ENCODE results near the gene ZSWIM8.
"Not testable (repeated sequence)": the region's sequence is repeated elsewhere in the genome, so short reads cannot be mapped to it uniquely, and the experiment has no call there.

ZSWIM8 gene

GRCh38 chr10:73782749-73783085 is 2.7 kb upstream of the ZSWIM8 start:
- Mint-ChIP-seq H3K4me1 (peaks cover 62% of the 10 kb centered on the region), H3K4me3 (peak overlapping the region; percentile 100), H3K9me3 (no peaks in the 10 kb centered on the region), H3K36me3 (ENCODE audit: low read depth) (peaks cover 10% of the 10 kb centered on the region), H3K27ac (peak overlapping the region; percentile 100), H3K27me3 (ENCODE audit: low read depth, poor library complexity) (no peaks in the 10 kb centered on the region)
- DNase-seq = no peak
- no peak for TF ChIP-seq CTCF (IDR thresholded peaks at IDR 0.05)

- Mint-ChIP-seq H3K4me1 (peaks cover 48% of the 10 kb centered on the region), H3K36me3 (ENCODE audit: low read depth) (peaks cover 13% of the 10 kb centered on the region), H3K4me3 (peak overlapping the region; percentile 93), H3K27ac (peak overlapping the region; percentile 91), H3K27me3 (ENCODE audit: low read depth, poor library complexity) (no peaks in the 10 kb centered on the region), H3K9me3 (no peaks in the 10 kb centered on the region)
- DNase-seq = peak; percentile 63
- no peak for TF ChIP-seq CTCF (IDR thresholded peaks at IDR 0.05)
Measured at GRCh38 chr10:73785721-73786511, 510 bp downstream of the ZSWIM8 start.

- Mint-ChIP-seq H3K9me3 (no peaks in the 10 kb centered on the region), H3K4me1 (peaks cover 45% of the 10 kb centered on the region), H3K4me3 (peak overlapping the region; percentile 93)
Measured at GRCh38 chr10:73786512-73786885, 1.1 kb downstream of the ZSWIM8 start.

GRCh38 chr10:73787031-73787800 is 1.8 kb downstream of the ZSWIM8 start:
- not testable (repeated sequence) for H3K27ac Mint-ChIP-seq; DNase-seq; H3K9me3 Mint-ChIP-seq; H3K27me3 Mint-ChIP-seq (ENCODE audit: low read depth, poor library complexity)
- Mint-ChIP-seq H3K36me3 (ENCODE audit: low read depth) (peaks cover 20% of the 10 kb centered on the region), H3K4me1 (peaks cover 40% of the 10 kb centered on the region), H3K4me3 (peak overlapping the region; percentile 59)

More at GRCh38 chr10:73786512-73786885, 1.1 kb downstream of the ZSWIM8 start:
- H3K27me3 Mint-ChIP-seq (ENCODE audit: low read depth, poor library complexity) = no peaks in the 10 kb centered on the region
- no peak for DNase-seq
- TF ChIP-seq CTCF (IDR thresholded peaks at IDR 0.05) = no peak
- H3K36me3 Mint-ChIP-seq (ENCODE audit: low read depth) = peaks cover 18% of the 10 kb centered on the region
- H3K27ac Mint-ChIP-seq = no peak overlapping the region

GRCh38 chr10:73788864-73789658 is 3.7 kb downstream of the ZSWIM8 start:
- Mint-ChIP-seq H3K27ac (no peak overlapping the region), H3K4me3 (no peak overlapping the region), H3K27me3 (ENCODE audit: low read depth, poor library complexity) (no peaks in the 10 kb centered on the region), H3K4me1 (peaks cover 24% of the 10 kb centered on the region), H3K9me3 (no peaks in the 10 kb centered on the region), H3K36me3 (ENCODE audit: low read depth) (peaks cover 25% of the 10 kb centered on the region)
- no peak for TF ChIP-seq CTCF (IDR thresholded peaks at IDR 0.05)
- DNase-seq = no peak

GRCh38 chr10:73789659-73790055 is 4.3 kb downstream of the ZSWIM8 start:
- no peaks in the 10 kb centered on the region for H3K27me3 Mint-ChIP-seq (ENCODE audit: low read depth, poor library complexity)
- no peak overlapping the region for H3K27ac Mint-ChIP-seq
- no peaks in the 10 kb centered on the region for H3K9me3 Mint-ChIP-seq
- H3K4me1 Mint-ChIP-seq = peaks cover 22% of the 10 kb centered on the region
- DNase-seq = no peak
- H3K4me3 Mint-ChIP-seq = no peak overlapping the region
- H3K36me3 Mint-ChIP-seq (ENCODE audit: low read depth) = peaks cover 30% of the 10 kb centered on the region
- TF ChIP-seq CTCF (IDR thresholded peaks at IDR 0.05) = no peak

All from nephron progenitor cell (in vitro differentiated cells).